Measurements from ENCODE around the gene NUAK2.

Gene NUAK2

GRCh38 chr1:205344066-205344928 lies 22.8 kb upstream of the NUAK2 start (continued):
- no peak for TF ChIP-seq ZNF529 (tag by site-specific recombination; IDR thresholded peaks at IDR 0.05; ENCODE audit: insufficient replicate concordance)
- TF ChIP-seq ZNF558 (tag by site-specific recombination; IDR thresholded peaks at IDR 0.05), result no peak
- no peak for TF ChIP-seq ZNF248 (tag by site-specific recombination; IDR thresholded peaks at IDR 0.05)
- no peak for TF ChIP-seq TSHZ1 (tag by site-specific recombination; IDR thresholded peaks at IDR 0.05; ENCODE audit: borderline replicate concordance)
- TF ChIP-seq PRDM2 (tag by site-specific recombination; IDR thresholded peaks at IDR 0.05; ENCODE audit: borderline replicate concordance), result no peak
- peak; percentile 37; the same call in 1 of the 2 replicates for TF ChIP-seq ZBTB8A (tag by site-specific recombination; IDR thresholded peaks at IDR 0.05)
- TF ChIP-seq AEBP2 (tag by site-specific recombination; IDR thresholded peaks at IDR 0.05; ENCODE audit: borderline replicate concordance), result no peak
- TF ChIP-seq WT1 (tag by site-specific recombination; IDR thresholded peaks at IDR 0.05), result peak; percentile 80
- no peak for TF ChIP-seq ZNF416 (tag by site-specific recombination; IDR thresholded peaks at IDR 0.05)
- no peak for TF ChIP-seq ZNF221 (tag by site-specific recombination; IDR thresholded peaks at IDR 0.05; ENCODE audit: borderline replicate concordance)
- TF ChIP-seq ZNF121 (tag by site-specific recombination; IDR thresholded peaks at IDR 0.05), result no peak
- TF ChIP-seq ZBTB7A (tag by site-specific recombination; IDR thresholded peaks at IDR 0.05; ENCODE audit: low read depth), result no peak
- no peak for TF ChIP-seq ZBTB49 (tag by site-specific recombination; IDR thresholded peaks at IDR 0.05; ENCODE audit: low read depth)
- TF ChIP-seq ZNF138 (tag by site-specific recombination; IDR thresholded peaks at IDR 0.05; ENCODE audit: borderline replicate concordance), result no peak
- no peak for TF ChIP-seq ZNF830 (tag by site-specific recombination; IDR thresholded peaks at IDR 0.05; ENCODE audit: low read depth)
- peak; percentile 87 for TF ChIP-seq ZBTB17 (tag by site-specific recombination; IDR thresholded peaks at IDR 0.05)
- no peak for TF ChIP-seq ZNF596 (tag by site-specific recombination; IDR thresholded peaks at IDR 0.05)
- TF ChIP-seq ZSCAN5A (tag by site-specific recombination; IDR thresholded peaks at IDR 0.05), result no peak
- TF ChIP-seq IKZF3 (tag by site-specific recombination; IDR thresholded peaks at IDR 0.05), result no peak
- TF ChIP-seq ZNF501 (tag by site-specific recombination; IDR thresholded peaks at IDR 0.05), result peak; percentile 70
- TF ChIP-seq PRDM1 (tag by site-specific recombination; IDR thresholded peaks at IDR 0.05), result no peak
